GM19397 (cell line): ENCODE data around the gene GALNT8.
"Not testable (repeated sequence)": the region's sequence is repeated elsewhere in the genome, so short reads cannot be mapped to it uniquely, and the experiment has no call there.

ENCODE experiments used
- ATAC-seq: cut with Tn5 transposase; IDR thresholded peaks from one replicate; pipeline ENCODE4 v1.9.1; 2021; ENCODE audit warnings: mild to moderate bottlenecking, moderate library complexity; ENCODE audit not compliant: unreplicated experiment

The GALNT8 gene

GRCh38 chr12:4742416-4742970, 22.3 kb downstream of the GALNT8 start:
- ATAC-seq: no peak

GRCh38 chr12:4743046-4743445, 22.8 kb downstream of the GALNT8 start:
- no peak for ATAC-seq

GRCh38 chr12:4744709-4745108, 24.5 kb downstream of the GALNT8 start:
- no peak for ATAC-seq

- ATAC-seq: no peak
Observed at GRCh38 chr12:4745249-4745648, 25.0 kb downstream of the GALNT8 start.

GRCh38 chr12:4751654-4752053, 31.5 kb downstream of the GALNT8 start:
- not testable (repeated sequence) for ATAC-seq

GRCh38 chr12:4762773-4763172, 42.6 kb downstream of the GALNT8 start:
- ATAC-seq: no peak

GRCh38 chr12:4763549-4763948, 43.3 kb downstream of the GALNT8 start:
- ATAC-seq: no peak

- no peak for ATAC-seq
Observed at GRCh38 chr12:4766445-4766844, 46.2 kb downstream of the GALNT8 start.

GRCh38 chr12:4767186-4767585, 47.0 kb downstream of the GALNT8 start:
- no peak for ATAC-seq

- ATAC-seq: no peak
Observed at GRCh38 chr12:4768341-4768740, 48.1 kb downstream of the GALNT8 start.

- ATAC-seq: no peak
Observed at GRCh38 chr12:4769073-4769472, 48.9 kb downstream of the GALNT8 start.

- ATAC-seq: no peak
Observed at GRCh38 chr12:4771172-4771959, 51.2 kb downstream of the GALNT8 start.

GRCh38 chr12:4771960-4772566, 51.9 kb downstream of the GALNT8 start:
- ATAC-seq: no peak

- no peak for ATAC-seq
Observed at GRCh38 chr12:4775936-4776335, 55.7 kb downstream of the GALNT8 start.

- no peak for ATAC-seq
Observed at GRCh38 chr12:4779749-4780148, 59.5 kb downstream of the GALNT8 start.

GRCh38 chr12:4780641-4781611, 60.7 kb downstream of the GALNT8 start:
- no peak for ATAC-seq

- no peak for ATAC-seq
Observed at GRCh38 chr12:4784404-4785054, 64.3 kb downstream of the GALNT8 start.

GRCh38 chr12:4786795-4787194, 66.6 kb downstream of the GALNT8 start:
- no peak for ATAC-seq

GRCh38 chr12:4787965-4788364, 67.8 kb downstream of the GALNT8 start:
- no peak for ATAC-seq

- ATAC-seq: no peak
Observed at GRCh38 chr12:4789776-4790175, 69.6 kb downstream of the GALNT8 start.

- ATAC-seq: no peak
Observed at GRCh38 chr12:4791497-4791896, 71.3 kb downstream of the GALNT8 start.
